SK-N-SH treated with all-trans-retinoic acid at 6 μM for 48 hours (cell line): Measurements from ENCODE around the gene ERCC2.

Experiments used
- ATAC-seq: fragments of 200-7000 bp; cut with Tn5 transposase; 3 replicates; pipeline ENCODE4 v1.9.1; 2020; ENCODE audit warnings: mild to moderate bottlenecking, moderate library complexity
- ARNTL ChIP-seq: fragments of 450-650 bp; formaldehyde crosslinking; IDR thresholded peaks from 2 replicates; pipeline ENCODE4 v1.5.0; 2020; ENCODE audit warnings: low read depth, mild to moderate bottlenecking, moderate library complexity, borderline replicate concordance
- CREB5 ChIP-seq: fragments of 250-450 bp; sonication (Bioruptor Pico); IDR thresholded peaks from 2 replicates; pipeline ENCODE4 v1.5.1; 2020; ENCODE audit warnings: low read depth, mild to moderate bottlenecking, moderate library complexity
- CSDC2 ChIP-seq: fragments of 250-450 bp; sonication (Bioruptor Pico); IDR thresholded peaks from 2 replicates; pipeline ENCODE4 v1.5.0; 2020; ENCODE audit warnings: mild to moderate bottlenecking, moderate library complexity
- ESRRG ChIP-seq: fragments of 250-450 bp; sonication (Bioruptor Pico); IDR thresholded peaks from 2 replicates; pipeline ENCODE4 v1.6.1; 2021; ENCODE audit warnings: mild to moderate bottlenecking
- ISL1 ChIP-seq: fragments of 250-450 bp; sonication (Bioruptor Pico); IDR thresholded peaks from 2 replicates; pipeline ENCODE4 v2.1.2; 2022; ENCODE audit warnings: mild to moderate bottlenecking, moderate library complexity
- OSR1 ChIP-seq: fragments of 250-450 bp; sonication (Bioruptor Pico); IDR thresholded peaks from 2 replicates; pipeline ENCODE4 v1.8.0; 2022; ENCODE audit warnings: moderate library complexity, mild to moderate bottlenecking, inconsistent platforms
- POU6F1 ChIP-seq: fragments of 250-450 bp; sonication (Bioruptor Pico); IDR thresholded peaks from 2 replicates; pipeline ENCODE4 v1.8.0; 2021; ENCODE audit warnings: low read depth, mild to moderate bottlenecking, moderate library complexity, borderline replicate concordance
- PPARA ChIP-seq: fragments of 250-450 bp; sonication (Bioruptor Pico); IDR thresholded peaks from 2 replicates; pipeline ENCODE4 v1.5.0; 2020; ENCODE audit warnings: mild to moderate bottlenecking, borderline replicate concordance
- RARB ChIP-seq: fragments of 250-450 bp; sonication (Bioruptor Pico); IDR thresholded peaks from 2 replicates; pipeline ENCODE4 v1.8.0; 2021; ENCODE audit warnings: mild to moderate bottlenecking, moderate library complexity
- SNAI2 ChIP-seq: fragments of 250-450 bp; sonication (Bioruptor Pico); IDR thresholded peaks from 2 replicates; pipeline ENCODE4 v1.5.0; 2020; ENCODE audit warnings: mild to moderate bottlenecking, moderate library complexity
- TCF4 ChIP-seq: fragments of 250-450 bp; sonication (Bioruptor Pico); IDR thresholded peaks from 2 replicates; pipeline ENCODE4 v1.8.0; 2021; ENCODE audit warnings: mild to moderate bottlenecking, moderate library complexity, borderline replicate concordance
- TOX ChIP-seq: fragments of 250-450 bp; sonication (Bioruptor Pico); IDR thresholded peaks from 2 replicates; pipeline ENCODE4 v1.8.0; 2021; ENCODE audit warnings: mild to moderate bottlenecking, moderate library complexity, borderline replicate concordance
- TSHZ2 ChIP-seq: fragments of 250-450 bp; sonication (Bioruptor Pico); IDR thresholded peaks from 2 replicates; pipeline ENCODE4 v1.5.0; 2020; ENCODE audit warnings: mild to moderate bottlenecking, moderate library complexity
- ZC3H10 ChIP-seq: fragments of 250-450 bp; sonication (Bioruptor Pico); IDR thresholded peaks from 2 replicates; pipeline ENCODE4 v1.5.1; 2021; ENCODE audit warnings: mild to moderate bottlenecking, moderate library complexity
- ZFP3 ChIP-seq: fragments of 250-450 bp; sonication (Bioruptor Pico); IDR thresholded peaks from 2 replicates; pipeline ENCODE4 v1.5.0; 2020; ENCODE audit warnings: mild to moderate bottlenecking, moderate library complexity
- ZFP30 ChIP-seq: fragments of 450-650 bp; formaldehyde crosslinking; IDR thresholded peaks from 2 replicates; pipeline ENCODE4 v1.5.0; 2022; ENCODE audit warnings: mild to moderate bottlenecking, moderate library complexity
- ZNF565 ChIP-seq: fragments of 450-650 bp; formaldehyde crosslinking; conservative IDR thresholded peaks from 2 replicates; pipeline ENCODE4 v1.5.0; 2020; ENCODE audit warnings: low read depth, mild to moderate bottlenecking, moderate library complexity
- ZNF70 ChIP-seq: fragments of 450-650 bp; formaldehyde crosslinking; IDR thresholded peaks from 2 replicates; pipeline ENCODE4 v1.5.0; 2020; ENCODE audit warnings: mild to moderate bottlenecking, moderate library complexity
- ZNF8 ChIP-seq: fragments of 450-650 bp; formaldehyde crosslinking; IDR thresholded peaks from 2 replicates; pipeline ENCODE4 v1.5.0; 2020; ENCODE audit warnings: mild to moderate bottlenecking, moderate library complexity

Gene ERCC2

GRCh38 chr19:45352914-45353796 is 17.2 kb downstream of the ERCC2 start:
- ATAC-seq, result peak; percentile 17
- TF ChIP-seq ZNF8 (CRISPR knock-in tag) (no peak), ISL1 (no peak), ZFP3 (no peak), POU6F1 (CRISPR knock-in tag) (no peak), TCF4 (CRISPR knock-in tag) (no peak), ESRRG (no peak), RARB (CRISPR knock-in tag) (no peak), TSHZ2 (CRISPR knock-in tag) (no peak), ZC3H10 (CRISPR knock-in tag) (no peak), ARNTL (CRISPR knock-in tag) (no peak), PPARA (CRISPR knock-in tag) (no peak), OSR1 (no peak), SNAI2 (no peak), TOX (CRISPR knock-in tag) (no peak), CSDC2 (CRISPR knock-in tag) (no peak), ZNF70 (CRISPR knock-in tag) (no peak), ZFP30 (CRISPR knock-in tag) (no peak)
- TF ChIP-seq, all 23 proteins: peak for 0

GRCh38 chr19:45352471-45352870 is 17.9 kb downstream of the ERCC2 start:
- ATAC-seq, result no peak
- TF ChIP-seq ZFP3 (no peak), ZFP30 (CRISPR knock-in tag) (no peak), CREB5 (CRISPR knock-in tag) (no peak), POU6F1 (CRISPR knock-in tag) (no peak), TSHZ2 (CRISPR knock-in tag) (no peak), ZNF565 (CRISPR knock-in tag) (no peak)

GRCh38 chr19:45352062-45352461 is 18.3 kb downstream of the ERCC2 start:
- ATAC-seq, result no peak
- TF ChIP-seq ZC3H10 (CRISPR knock-in tag) (no peak), ZFP30 (CRISPR knock-in tag) (no peak), TOX (CRISPR knock-in tag) (no peak)
